Measurements from ENCODE around the gene DUSP28. TPM values are rescaled to one million over a fixed set of nuclear protein-coding genes. Genes with fewer than 3 reads are reported as not detected.

Gene DUSP28
- total and polyA plus RNA-seq, 2 donors (not counting 1 experiment from before 2014, with no cell fraction given): 19.0 to 19.1 TPM

GRCh38 chr2:240512666-240513535 lies 47.3 kb upstream of the DUSP28 start:
- Mint-ChIP-seq H3K27me3 (no peaks in the 10 kb centered on the region), H3K9me3 (ENCODE audit: insufficient read depth) (no peaks in the 10 kb centered on the region), H3K27ac (no peak overlapping the region), H3K4me3 (no peak overlapping the region), H3K4me1 (peaks cover 10% of the 10 kb centered on the region)
- TF ChIP-seq EZH2 (IDR thresholded peaks at IDR 0.05; ENCODE audit: borderline replicate concordance, insufficient read depth, low read depth, low read length, poor library complexity, severe bottlenecking) (no peak), CTCF (IDR thresholded peaks at IDR 0.05) (no peak)
- Histone ChIP-seq H3K9ac (ENCODE audit: low read length) (no peak overlapping the region), H3K27me3 (replicated peaks in 1 of 4; ENCODE audit: control extremely low read depth in 1 of 4, control insufficient read depth in 3 of 4, insufficient read depth in 4 of 4, low read length in 3 of 4) (no peaks in the 10 kb centered on the region), H3K4me2 (replicated peaks; ENCODE audit: low read depth, low read length, poor library complexity, severe bottlenecking) (no peak overlapping the region), H3K79me2 (ENCODE audit: control insufficient read depth, insufficient read depth, low read length) (no peaks in the 10 kb centered on the region), H4K20me1 (ENCODE audit: control insufficient read depth, insufficient read depth, low read length, poor library complexity, severe bottlenecking) (peaks cover 7% of the 10 kb centered on the region), H3K36me3 (replicated peaks in 1 of 2; ENCODE audit: control extremely low read depth in 1 of 2, control insufficient read depth in 1 of 2, extremely low read depth in 1 of 2, insufficient read depth in 2 of 2, low read length in 1 of 2) (peaks cover 1 to 10% of the 10 kb centered on the region in 2 experiments), H2AFZ (ENCODE audit: insufficient read depth, low read depth, low read length, poor library complexity, severe bottlenecking) (no peak overlapping the region), H3K4me1 (ENCODE audit: control insufficient read depth in 2 of 2, insufficient read depth in 2 of 2, low read length in 2 of 2) (peaks cover 12 to 14% of the 10 kb centered on the region in 2 donors), H3K4me3 (ENCODE audit: control extremely low read depth in 1 of 5, extremely low read depth in 1 of 5, insufficient read depth in 1 of 5, low read depth in 2 of 5, low read length in 4 of 5) (no peak overlapping the region), H3K27ac (ENCODE audit: low read length in 2 of 2) (no peak overlapping the region), H3K9me3 (ENCODE audit: control extremely low read depth in 1 of 3, control insufficient read depth in 2 of 3, insufficient read depth in 1 of 3, low read length in 2 of 3) (peaks cover 0 to 3% (median 0%) of the 10 kb centered on the region in 3 donors)
- CTCF ChIA-PET: interaction anchor here (0.5 to 2.5 kb wide), 6 partner anchors 9 to 401 kb away, joined by 3 to 10 read pairs (median 8); partner anchors contain the start of gene CAPN10
- 96% methylated on average over 11 of the region's 21 CpGs for WGBS (ENCODE audit: insufficient coverage)
- DNase-seq (no peak), ATAC-seq (ENCODE audit: low read depth) (no peak)
- intact Hi-C loops (cut with micrococcal nuclease): no loop called here
- POLR2A ChIA-PET: no interaction called here

Data from B cell (primary cell).